IMR-90 (cell line): ENCODE measurements around the gene MAML2. TPM values are rescaled to one million over a fixed set of nuclear protein-coding genes. Genes with fewer than 3 reads are reported as not detected.
A peak's percentile ranks its signal among the peaks of the same experiment; 100 is the strongest.

Source experiments
- ATAC-seq: fragments of 200-7000 bp; cut with Tn5 transposase; 2 replicates; pipeline ENCODE4 v1.9.1; 2020; ENCODE audit warnings: low read depth, mild to moderate bottlenecking, moderate library complexity
- BruUV-seq: library from RNA; stranded (reverse); fragments of 400-500 nt; replicated peaks from 2 replicates; lab custom pipeline; 2021; lab: Mats Ljungman, UMichigan
- CTCF ChIA-PET: fragments of 300-600 bp; formaldehyde crosslinking; extraction: SDS; loops from one replicate; lab custom pipeline; 2021; ENCODE audit warnings: antibody characterized with exemption; lab: Yijun Ruan, JAX
- POLR2A ChIA-PET: fragments of 300-600 bp; sonication (Branson Sonifier 250); formaldehyde crosslinking; loops from one replicate; lab custom pipeline; 2022; ENCODE audit warnings: antibody characterized with exemption; ENCODE audit not compliant: unreplicated experiment; lab: Charles Lee
- DNase-seq: peaks from one replicate; pipeline ENCODE4 v3.0.0; 2013
- H2AFZ ChIP-seq: replicated peaks from 2 replicates; pipeline ENCODE3; 2013; ENCODE audit warnings: low read length, mild to moderate bottlenecking; ENCODE audit not compliant: poor library complexity
- H2AK5ac ChIP-seq: 2 replicates; pipeline ENCODE4 v1.6.1; 2013; ENCODE audit warnings: low read depth, low read length, inconsistent platforms
- H2AK9ac ChIP-seq: replicated peaks from 2 replicates; pipeline ENCODE3; 2013; ENCODE audit warnings: mild to moderate bottlenecking, low read depth, low read length, moderate library complexity; ENCODE audit not compliant: poor library complexity
- H2BK120ac ChIP-seq: 2 replicates; pipeline ENCODE4 v1.6.1; 2013; ENCODE audit warnings: low read depth, low read length, inconsistent platforms
- H2BK15ac ChIP-seq: 3 replicates; pipeline ENCODE4 v1.6.1; 2013; ENCODE audit warnings: low read depth, low read length, inconsistent platforms
- H2BK20ac ChIP-seq: 2 replicates; pipeline ENCODE4 v1.6.1; 2013; ENCODE audit warnings: low read depth, mild to moderate bottlenecking, inconsistent platforms, low read length, moderate library complexity
- H2BK5ac ChIP-seq: 2 replicates; pipeline ENCODE4 v1.6.1; 2013; ENCODE audit warnings: mild to moderate bottlenecking, low read depth, low read length, inconsistent platforms; ENCODE audit not compliant: poor library complexity, severe bottlenecking
- H3K14ac ChIP-seq: replicated peaks from 2 replicates; pipeline ENCODE4 v1.6.1; 2013; ENCODE audit warnings: low read depth, low read length, inconsistent platforms
- H3K18ac ChIP-seq: 2 replicates; pipeline ENCODE4 v1.6.1; 2013; ENCODE audit warnings: low read depth, low read length, control low read depth
- H3K23ac ChIP-seq: 2 replicates; pipeline ENCODE4 v1.6.1; 2013; ENCODE audit warnings: low read depth, low read length, inconsistent platforms
- H3K27ac ChIP-seq: 2 replicates; pipeline ENCODE4 v1.5.1; 2013; ENCODE audit warnings: mild to moderate bottlenecking, control low read depth, low read length; ENCODE audit not compliant: insufficient read depth
- H3K27me3 ChIP-seq: 2 replicates; pipeline ENCODE4 v1.6.1; 2013; ENCODE audit warnings: low read length; ENCODE audit not compliant: control insufficient read depth, insufficient read depth
- H3K36me3 ChIP-seq: 2 replicates; pipeline ENCODE4 v1.6.1; 2013; ENCODE audit warnings: low read length, mixed read lengths; ENCODE audit not compliant: control insufficient read depth, insufficient read depth
- H3K4ac ChIP-seq: 2 replicates; pipeline ENCODE4 v1.6.1; 2013; ENCODE audit warnings: low read depth, low read length, inconsistent platforms
- H3K4me1 ChIP-seq: 2 replicates; pipeline ENCODE4 v1.6.1; 2013; ENCODE audit warnings: low read length, mixed read lengths; ENCODE audit not compliant: control insufficient read depth, insufficient read depth
- H3K4me2 ChIP-seq: 2 replicates; pipeline ENCODE4 v1.6.1; 2013; ENCODE audit warnings: low read depth, mild to moderate bottlenecking, control low read depth, low read length, moderate library complexity
- H3K4me3 ChIP-seq: 2 replicates; pipeline ENCODE4 v1.5.1; 2013; ENCODE audit warnings: low read depth, mild to moderate bottlenecking, control low read depth, low read length, moderate library complexity; ENCODE audit not compliant: insufficient read depth
- H3K56ac ChIP-seq: 2 replicates; pipeline ENCODE4 v1.6.1; 2013; ENCODE audit warnings: low read length, inconsistent platforms; ENCODE audit not compliant: insufficient read depth; ENCODE audit errors: extremely low read depth
- H3K79me1 ChIP-seq, 2 experiments: 2 replicates each; pipeline ENCODE4 v1.6.1; 2013; ENCODE audit warnings: low read length in 2 of 2, inconsistent platforms in 1 of 2, low read depth in 1 of 2
- H3K9ac ChIP-seq: 2 replicates; pipeline ENCODE4 v1.6.1; 2013; ENCODE audit warnings: low read depth, low read length, control low read depth
- H3K9me1 ChIP-seq: 2 replicates; pipeline ENCODE4 v1.6.1; 2013; ENCODE audit warnings: low read length, inconsistent platforms; ENCODE audit not compliant: insufficient read depth
- H3K9me3 ChIP-seq: 2 replicates; pipeline ENCODE4 v1.6.1; 2013; ENCODE audit warnings: low read length; ENCODE audit not compliant: control insufficient read depth, insufficient read depth
- H4K20me1 ChIP-seq: 2 replicates; pipeline ENCODE4 v1.6.1; 2013; ENCODE audit warnings: low read length, inconsistent platforms; ENCODE audit not compliant: insufficient read depth
- H4K5ac ChIP-seq: 2 replicates; pipeline ENCODE4 v1.6.1; 2013; ENCODE audit warnings: mild to moderate bottlenecking, low read depth, low read length, control low read depth
- H4K8ac ChIP-seq, 2 experiments: 2 replicates each; pipeline ENCODE4 v1.6.1; 2013; ENCODE audit warnings: low read depth in 2 of 2, low read length in 2 of 2, control low read depth in 1 of 2, inconsistent platforms in 1 of 2
- H4K91ac ChIP-seq: 2 replicates; pipeline ENCODE4 v1.6.1; 2013; ENCODE audit warnings: low read depth, low read length, inconsistent platforms; ENCODE audit not compliant: insufficient read depth
- BHLHE40 ChIP-seq: fragments of 150-350 bp; IDR thresholded peaks from 2 replicates; pipeline ENCODE4 v1.6.1; 2016; ENCODE audit warnings: mild to moderate bottlenecking, low read depth, low read length
- CEBPB ChIP-seq: IDR thresholded peaks from 2 replicates; pipeline ENCODE4 v1.6.1; 2012; ENCODE audit warnings: low read depth, low read length, improper control_type of control experiment
- CHD1 ChIP-seq: IDR thresholded peaks from 2 replicates; pipeline ENCODE4 v1.6.1; 2012; ENCODE audit warnings: low read depth, low read length, improper control_type of control experiment
- CTCF ChIP-seq: conservative IDR thresholded peaks from 2 replicates; pipeline ENCODE4 v1.5.1; 2012; ENCODE audit warnings: mild to moderate bottlenecking, low read depth, low read length, improper control_type of control experiment
- MAFK ChIP-seq: IDR thresholded peaks from 2 replicates; pipeline ENCODE4 v1.6.1; 2012; ENCODE audit warnings: low read depth, low read length, improper control_type of control experiment
- MXI1 ChIP-seq: IDR thresholded peaks from 2 replicates; pipeline ENCODE4 v1.6.1; 2012; ENCODE audit warnings: low read depth, mild to moderate bottlenecking, low read length, moderate library complexity, borderline replicate concordance
- NFE2L2 ChIP-seq: fragments of 150-350 bp; IDR thresholded peaks from 2 replicates; pipeline ENCODE4 v1.6.1; 2016; ENCODE audit warnings: low read depth, mild to moderate bottlenecking, low read length
- POLR2A ChIP-seq: IDR thresholded peaks from 2 replicates; pipeline ENCODE4 v1.6.1; 2012; ENCODE audit warnings: mild to moderate bottlenecking, low read depth, low read length
- RAD21 ChIP-seq: IDR thresholded peaks from 2 replicates; pipeline ENCODE4 v1.6.1; 2012; ENCODE audit warnings: low read length, improper control_type of control experiment
- RCOR1 ChIP-seq: IDR thresholded peaks from 2 replicates; pipeline ENCODE4 v1.6.1; 2012; ENCODE audit warnings: mild to moderate bottlenecking, low read length, improper control_type of control experiment; ENCODE audit not compliant: insufficient replicate concordance
- RFX5 ChIP-seq: IDR thresholded peaks from 2 replicates; pipeline ENCODE4 v1.8.0; 2012; ENCODE audit warnings: low read depth, mild to moderate bottlenecking, low read length, moderate library complexity
- SMC3 ChIP-seq: fragments of 150-350 bp; IDR thresholded peaks from 2 replicates; pipeline ENCODE4 v1.6.1; 2016; ENCODE audit warnings: low read depth, mild to moderate bottlenecking, antibody characterized with exemption, low read length, moderate library complexity
- USF2 ChIP-seq: fragments of 150-350 bp; IDR thresholded peaks from 2 replicates; pipeline ENCODE4 v1.6.1; 2017; ENCODE audit warnings: mild to moderate bottlenecking, antibody characterized with exemption, low read length, low read depth
- WGBS, 2 experiments: methylation state at CpG; one replicate each; pipeline versions ENCODE4 v1.1.5 to v1.1.7; 2013; ENCODE audit warnings: missing lambda C conversion rate in 2 of 2; ENCODE audit not compliant: insufficient read length in 1 of 2; ENCODE audit errors: extremely low coverage in 2 of 2; 5-methylcytosine and 5-hydroxymethylcytosine counted together
- dilution Hi-C: fragments of 300-500 bp; cut with HindIII; formaldehyde crosslinking; loops from one replicate; pipeline ENCODE4 v1.14.3; 2018; ENCODE audit warnings: low sequenced_read_pairs; ENCODE audit not compliant: unreplicated experiment
- in situ Hi-C: fragments of 300-500 bp; cut with MboI; formaldehyde crosslinking; loops from 3 replicates; pipeline ENCODE4 v1.14.3; 2019; ENCODE audit warnings: low sequenced_read_pairs, inconsistent platforms, mixed read lengths
- intact Hi-C: fragments of 100-400 bp; cut with micrococcal nuclease; formaldehyde crosslinking; loops from 2 replicates; pipeline ENCODE4 v1.10.0; 2022
- polyA plus RNA-seq, 3 experiments: library from polyadenylated mRNA; depleted of rRNA; stranded (reverse); fragments of >200 nt; gene quantifications; 2 replicates each; pipeline ENCODE4 v1.2.3, GENCODE V29; 2012; ENCODE audit warnings: low replicate concordance in 1 of 3
- total RNA-seq: library from RNA; depleted of rRNA; stranded (reverse); fragments of >200 nt; gene quantifications from 2 replicates; pipeline ENCODE4 v1.2.3, GENCODE V29; 2012

The MAML2 gene
- total and polyA plus RNA-seq, 2 of the 4 experiments (the other 2 are of a cell fraction): 15.0 to 19.5 TPM

- peak; percentile 4; the same call in 1 of the 2 replicates for TF ChIP-seq CEBPB
These were observed 143.4 kb downstream of the MAML2 start (continued) for GRCh38 chr11:96199563-96200025.

- H2AFZ ChIP-seq: no peak overlapping the region
- H3K9me3 ChIP-seq: no peaks in the 10 kb centered on the region
- no peak overlapping the region for H3K4me3 ChIP-seq
- intact Hi-C loops: no loop called here
- H3K36me3 ChIP-seq: no peaks in the 10 kb centered on the region
- H3K23ac ChIP-seq: peak overlapping the region; percentile 72; the same call in 1 of the 2 replicates
- H3K56ac ChIP-seq: no peak overlapping the region
- peak overlapping the region; percentile 61; the same call in 1 of the 2 replicates for H2BK20ac ChIP-seq
- H2AK5ac ChIP-seq: no peak overlapping the region; the same call in 1 of the 2 replicates
- peaks cover 22% of the 10 kb centered on the region for H3K4me1 ChIP-seq
- BruUV-seq: no TSS peak
- ATAC-seq: no peak
- H4K20me1 ChIP-seq: no peaks in the 10 kb centered on the region
- dilution Hi-C loops: no loop called here
- in situ Hi-C loops: no loop called here
- ChIA-PET POLR2A (no interaction called here), CTCF (interaction anchor here (0.7 kb wide), 1 partner anchor 105 kb away, joined by 3 read pairs; no protein-coding TSS in a partner anchor)
- no peak overlapping the region for H2AK9ac ChIP-seq
- H3K9me1 ChIP-seq: peaks cover 5% of the 10 kb centered on the region
- peak overlapping the region; percentile 64 for H3K4ac ChIP-seq
- H3K4me2 ChIP-seq: no peak overlapping the region
- H3K79me1 ChIP-seq: peaks cover 41 to 61% of the 10 kb centered on the region in 2 experiments
- 100% methylated on average over 1 of the region's 4 CpGs; no CpG with 5 or more reads in 1 of the 2 experiments for WGBS, 2 experiments
- H4K8ac ChIP-seq: peak overlapping the region; percentile 6 to 76; a peak in 3 of 4 replicates
- H3K9ac ChIP-seq: no peak overlapping the region
- no peak overlapping the region for H3K27ac ChIP-seq
- peak overlapping the region; percentile 17; the same call in 1 of the 2 replicates for H3K14ac ChIP-seq
- H3K18ac ChIP-seq: peak overlapping the region; percentile 86; the same call in 1 of the 2 replicates
- peak overlapping the region; percentile 56; the same call in 1 of the 2 replicates for H2BK120ac ChIP-seq
- DNase-seq: no peak
- H4K91ac ChIP-seq: peak overlapping the region; percentile 72
- H2BK5ac ChIP-seq: peak overlapping the region; percentile 71
- no peaks in the 10 kb centered on the region for H3K27me3 ChIP-seq
- peak overlapping the region; percentile 55; the same call in 2 of the 3 replicates for H2BK15ac ChIP-seq
- H4K5ac ChIP-seq: peak overlapping the region; percentile 45; the same call in 1 of the 2 replicates
- TF ChIP-seq USF2: no peak
- TF ChIP-seq RCOR1: no peak
- TF ChIP-seq MXI1: no peak
- TF ChIP-seq CEBPB: no peak
- no peak for TF ChIP-seq CTCF
- no peak for TF ChIP-seq RAD21
- no peak for TF ChIP-seq SMC3
- no peak for TF ChIP-seq POLR2A
- no peak for TF ChIP-seq RFX5
- TF ChIP-seq NFE2L2: no peak
- TF ChIP-seq MAFK: no peak
- TF ChIP-seq BHLHE40: no peak
- TF ChIP-seq CHD1: no peak
These were observed 144.9 kb downstream of the MAML2 start for GRCh38 chr11:96197801-96198701.
